ENCODE measurements around the gene SNRNP27.

Gene SNRNP27

GRCh38 chr2:69933839-69934613, 40.3 kb downstream of the SNRNP27 start:
- TF ChIP-seq CTCF (IDR thresholded peaks at IDR 0.05; ENCODE audit: low read depth, low read length) (no peak), MAX (IDR thresholded peaks at IDR 0.05; ENCODE audit: low read depth, low read length) (no peak), MYC (IDR thresholded peaks at IDR 0.05; ENCODE audit: low read depth, low read length) (no peak), POLR2A (IDR thresholded peaks at IDR 0.05; ENCODE audit: extremely low read depth, insufficient read length) (no peak)
- peak; percentile 62 for DNase-seq (ENCODE audit: low read depth)

GRCh38 chr2:69934614-69934908, 40.8 kb downstream of the SNRNP27 start:
- no peak for DNase-seq (ENCODE audit: low read depth)
- no peak for TF ChIP-seq CTCF (IDR thresholded peaks at IDR 0.05; ENCODE audit: low read depth, low read length)
- no peak for TF ChIP-seq MYC (IDR thresholded peaks at IDR 0.05; ENCODE audit: low read depth, low read length)
- TF ChIP-seq MAX (IDR thresholded peaks at IDR 0.05; ENCODE audit: low read depth, low read length): no peak
- no peak for TF ChIP-seq POLR2A (IDR thresholded peaks at IDR 0.05; ENCODE audit: extremely low read depth, insufficient read length)
- no peak overlapping the region for H3K4me3 ChIP-seq (ENCODE audit: low read depth, low read length)

More at GRCh38 chr2:69933839-69934613, 40.3 kb downstream of the SNRNP27 start:
- no peak overlapping the region for H3K4me3 ChIP-seq (ENCODE audit: low read depth, low read length)

- TF ChIP-seq CTCF (IDR thresholded peaks at IDR 0.05; ENCODE audit: low read depth, low read length) (no peak), POLR2A (IDR thresholded peaks at IDR 0.05; ENCODE audit: extremely low read depth, insufficient read length) (no peak), MAX (IDR thresholded peaks at IDR 0.05; ENCODE audit: low read depth, low read length) (no peak), MYC (IDR thresholded peaks at IDR 0.05; ENCODE audit: low read depth, low read length) (no peak)
- no peak for DNase-seq (ENCODE audit: low read depth)
Measured at GRCh38 chr2:69935011-69935410, 41.3 kb downstream of the SNRNP27 start.

GRCh38 chr2:69936906-69937305, 43.1 kb downstream of the SNRNP27 start:
- H3K4me3 ChIP-seq (ENCODE audit: low read depth, low read length): no peak overlapping the region
- no peak for DNase-seq (ENCODE audit: low read depth)
- no peak for TF ChIP-seq MAX (IDR thresholded peaks at IDR 0.05; ENCODE audit: low read depth, low read length)
- no peak for TF ChIP-seq POLR2A (IDR thresholded peaks at IDR 0.05; ENCODE audit: extremely low read depth, insufficient read length)
- TF ChIP-seq MYC (IDR thresholded peaks at IDR 0.05; ENCODE audit: low read depth, low read length): no peak
- no peak for TF ChIP-seq CTCF (IDR thresholded peaks at IDR 0.05; ENCODE audit: low read depth, low read length)

More at GRCh38 chr2:69935011-69935410, 41.3 kb downstream of the SNRNP27 start:
- H3K4me3 ChIP-seq (ENCODE audit: low read depth, low read length): no peak overlapping the region

- TF ChIP-seq MAX (IDR thresholded peaks at IDR 0.05; ENCODE audit: low read depth, low read length) (no peak), POLR2A (IDR thresholded peaks at IDR 0.05; ENCODE audit: extremely low read depth, insufficient read length) (no peak), CTCF (IDR thresholded peaks at IDR 0.05; ENCODE audit: low read depth, low read length) (no peak), MYC (IDR thresholded peaks at IDR 0.05; ENCODE audit: low read depth, low read length) (no peak)
- no peak for DNase-seq (ENCODE audit: low read depth)
- no peak overlapping the region for H3K4me3 ChIP-seq (ENCODE audit: low read depth, low read length)
Measured at GRCh38 chr2:69937968-69938367, 44.2 kb downstream of the SNRNP27 start.

All from NB4 (cell line).